Measurements from ENCODE around the gene ONECUT1. TPM values are rescaled to one million over a fixed set of nuclear protein-coding genes. Genes with fewer than 3 reads are reported as not detected.

ONECUT1 gene
- total and polyA plus RNA-seq, 3 experiments from 2014 or later, result not detected

- Mint-ChIP-seq H3K27me3 (peaks cover 10 to 43% of the 10 kb centered on the region in 2 donors), H3K9me3 (no peaks in the 10 kb centered on the region), H3K4me3 (no peak overlapping the region), H3K4me1 (no peaks in the 10 kb centered on the region), H3K36me3 (no peaks in the 10 kb centered on the region), H3K27ac (no peak overlapping the region)
- ChIA-PET CTCF (no interaction called here), POLR2A (no interaction called here)
- Histone ChIP-seq H3K9me3 (ENCODE audit: low read length) (no peaks in the 10 kb centered on the region), H3K36me3 (ENCODE audit: insufficient read depth, low read length) (no peaks in the 10 kb centered on the region), H3K4me1 (ENCODE audit: insufficient read depth, low read length) (no peaks in the 10 kb centered on the region), H3K27ac (ENCODE audit: low read depth, low read length) (no peak overlapping the region), H3K27me3 (ENCODE audit: insufficient read depth, low read length, poor library complexity, severe bottlenecking) (no peaks in the 10 kb centered on the region), H3K4me3 (ENCODE audit: low read length) (no peak overlapping the region)
- no peak for DNase-seq
These were observed 44.6 kb downstream of the ONECUT1 start for GRCh38 chr15:52745326-52746161.

DNA sequence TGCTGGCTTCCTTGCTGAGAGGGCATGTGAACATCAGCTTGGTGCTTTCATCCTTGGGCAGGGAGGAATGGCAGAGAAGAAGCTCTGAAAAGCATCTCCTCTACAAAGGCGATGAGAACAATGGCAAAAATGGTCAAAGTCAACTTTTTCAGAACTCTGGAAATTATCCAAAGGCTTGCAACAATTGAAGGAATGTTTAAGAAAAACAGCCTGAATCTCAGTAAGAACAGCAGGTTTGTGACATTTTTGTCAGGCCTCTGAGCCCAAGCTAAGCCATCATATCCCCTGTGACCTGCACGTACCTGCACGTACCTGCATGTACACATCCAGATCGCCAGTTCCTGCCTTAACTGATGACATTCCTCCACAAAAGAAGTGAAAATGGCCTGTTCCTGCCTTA is 51.8 kb downstream of the ONECUT1 start:
- CTCF ChIA-PET, result interaction anchor here (1.3 to 1.9 kb wide), 3 partner anchors 9 to 481 kb away, joined by 3 to 14 read pairs (median 6); no protein-coding TSS in a partner anchor
- Histone ChIP-seq H3K9me3 (ENCODE audit: low read length) (no peaks in the 10 kb centered on the region), H3K36me3 (ENCODE audit: insufficient read depth, low read length) (no peaks in the 10 kb centered on the region), H3K27me3 (ENCODE audit: insufficient read depth, low read length, poor library complexity, severe bottlenecking) (no peaks in the 10 kb centered on the region), H3K27ac (ENCODE audit: low read depth, low read length) (no peak overlapping the region), H3K4me1 (ENCODE audit: insufficient read depth, low read length) (no peaks in the 10 kb centered on the region), H3K4me3 (ENCODE audit: low read length) (no peak overlapping the region)
- no peaks in the 10 kb centered on the region for H3K9me3 Mint-ChIP-seq
- H3K4me1 Mint-ChIP-seq, result peaks cover 0 to 4% (median 0%) of the 10 kb centered on the region in 3 donors
- H3K4me3 Mint-ChIP-seq, result no peak overlapping the region
- no peak overlapping the region for H3K27ac Mint-ChIP-seq
- POLR2A ChIA-PET, result no interaction called here
- no peaks in the 10 kb centered on the region for H3K36me3 Mint-ChIP-seq
- H3K27me3 Mint-ChIP-seq, result peaks cover 8 to 14% of the 10 kb centered on the region in 2 donors
- DNase-seq, result no peak

DNA sequence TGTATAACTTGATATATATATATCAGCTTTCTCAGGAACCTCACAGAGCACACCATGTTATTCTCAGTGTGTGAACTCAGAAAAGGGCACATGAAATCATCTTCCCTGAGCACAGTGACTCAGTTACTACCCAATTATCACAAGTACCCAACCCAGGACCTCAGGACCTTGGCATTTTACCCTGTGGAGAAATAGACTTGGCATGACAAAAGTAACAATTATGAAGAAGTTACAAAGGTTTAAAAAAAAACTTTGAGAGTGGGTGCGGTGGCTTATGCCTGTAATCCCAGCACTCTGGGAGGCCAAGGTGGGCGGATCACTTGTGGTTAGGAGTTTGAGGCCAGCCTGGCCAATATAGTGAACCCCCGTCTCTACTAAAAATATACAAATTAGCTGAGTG is 52.4 kb downstream of the ONECUT1 start:
- Histone ChIP-seq H3K36me3 (ENCODE audit: insufficient read depth, low read length) (no peaks in the 10 kb centered on the region), H3K4me3 (ENCODE audit: low read length) (no peak overlapping the region), H3K27ac (ENCODE audit: low read depth, low read length) (no peak overlapping the region), H3K9me3 (ENCODE audit: low read length) (no peaks in the 10 kb centered on the region), H3K27me3 (ENCODE audit: insufficient read depth, low read length, poor library complexity, severe bottlenecking) (no peaks in the 10 kb centered on the region), H3K4me1 (ENCODE audit: insufficient read depth, low read length) (no peaks in the 10 kb centered on the region)
- Mint-ChIP-seq H3K36me3 (no peaks in the 10 kb centered on the region), H3K9me3 (no peaks in the 10 kb centered on the region), H3K27ac (no peak overlapping the region), H3K4me3 (no peak overlapping the region), H3K4me1 (peaks cover 0 to 4% (median 0%) of the 10 kb centered on the region in 3 donors), H3K27me3 (peaks cover 8 to 14% of the 10 kb centered on the region in 2 donors)
- POLR2A ChIA-PET, result no interaction called here
- no peak for DNase-seq
- CTCF ChIA-PET, result interaction anchor here (1.3 to 1.9 kb wide), 3 partner anchors 10 to 481 kb away, joined by 3 to 14 read pairs (median 6); no protein-coding TSS in a partner anchor

DNA sequence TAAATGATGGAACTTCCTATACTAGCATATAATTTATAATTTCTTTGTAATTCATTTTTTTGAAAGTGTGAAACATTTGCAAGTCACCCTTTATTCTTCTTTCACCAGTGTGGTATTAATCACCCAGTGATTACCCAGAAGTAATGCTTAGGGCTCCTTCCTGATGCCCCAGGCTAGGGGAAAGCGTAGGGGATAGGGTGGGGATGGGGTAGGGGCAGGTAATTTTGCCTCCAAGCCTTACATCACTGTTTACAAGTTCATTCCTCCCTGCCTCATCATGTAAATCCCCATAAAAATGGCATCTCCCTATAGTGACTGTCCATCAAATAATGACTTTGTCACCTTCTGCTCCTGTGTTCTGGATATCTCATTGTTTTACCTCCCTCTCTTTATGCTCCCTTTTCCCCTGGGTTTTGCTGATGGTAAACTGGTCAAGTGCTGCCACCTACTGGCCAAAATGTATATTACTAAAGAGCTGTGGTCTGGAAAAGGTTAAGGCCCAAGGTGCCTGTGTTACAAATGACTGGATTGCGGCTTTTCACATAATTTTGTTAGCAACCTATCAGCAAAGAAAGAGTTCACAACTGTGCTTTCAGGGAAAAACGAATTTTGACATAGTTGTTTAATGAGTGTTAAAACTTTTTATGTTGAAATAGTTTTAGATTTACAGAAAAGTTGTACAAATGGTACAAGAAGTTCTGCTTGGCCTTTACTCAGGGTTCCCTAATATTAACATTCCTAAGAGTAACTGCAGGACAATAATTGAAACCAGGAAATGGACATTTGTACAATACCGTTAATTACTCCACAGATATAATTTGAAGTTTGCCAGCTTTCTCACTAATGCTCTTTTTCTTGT is 54.7 kb downstream of the ONECUT1 start:
- peak; percentile 34 to 74 (median 69) for DNase-seq
- Histone ChIP-seq H3K27ac (ENCODE audit: low read depth, low read length) (no peak overlapping the region), H3K9me3 (ENCODE audit: low read length) (no peaks in the 10 kb centered on the region), H3K36me3 (ENCODE audit: insufficient read depth, low read length) (no peaks in the 10 kb centered on the region), H3K4me1 (ENCODE audit: insufficient read depth, low read length) (peaks cover 2% of the 10 kb centered on the region), H3K27me3 (ENCODE audit: insufficient read depth, low read length, poor library complexity, severe bottlenecking) (no peaks in the 10 kb centered on the region), H3K4me3 (ENCODE audit: low read length) (no peak overlapping the region)
- ChIA-PET POLR2A (interaction anchor here (0.5 kb wide), 1 partner anchor 52 kb away, joined by 3 read pairs; no protein-coding TSS in a partner anchor), CTCF (interaction anchor here (0.7 to 3.5 kb wide), 12 partner anchors 13 to 479 kb away, joined by 3 to 62 read pairs (median 4); partner anchors contain the start of gene ATOSA)
- no peaks in the 10 kb centered on the region for H3K9me3 Mint-ChIP-seq
- H3K27me3 Mint-ChIP-seq, result peaks cover 8 to 12% of the 10 kb centered on the region in 2 donors
- H3K27ac Mint-ChIP-seq, result no peak overlapping the region
- H3K4me3 Mint-ChIP-seq, result no peak overlapping the region
- H3K36me3 Mint-ChIP-seq, result no peaks in the 10 kb centered on the region
- H3K4me1 Mint-ChIP-seq, result peaks cover under 1 to 9% (median 3%) of the 10 kb centered on the region in 3 donors

GRCh38 chr15:52734329-52734728 is 55.8 kb downstream of the ONECUT1 start:
- Histone ChIP-seq H3K27ac (ENCODE audit: low read depth, low read length) (no peak overlapping the region), H3K36me3 (ENCODE audit: insufficient read depth, low read length) (no peaks in the 10 kb centered on the region), H3K4me1 (ENCODE audit: insufficient read depth, low read length) (peaks cover 13% of the 10 kb centered on the region), H3K27me3 (ENCODE audit: insufficient read depth, low read length, poor library complexity, severe bottlenecking) (no peaks in the 10 kb centered on the region), H3K4me3 (ENCODE audit: low read length) (no peak overlapping the region), H3K9me3 (ENCODE audit: low read length) (no peaks in the 10 kb centered on the region)
- CTCF ChIA-PET, result interaction anchor here (1.4 to 3.5 kb wide), 5 partner anchors 55 to 478 kb away, joined by 3 to 62 read pairs (median 11); partner anchors contain the start of gene ATOSA
- Mint-ChIP-seq H3K4me1 (peaks cover 12 to 21% (median 12%) of the 10 kb centered on the region in 3 donors), H3K4me3 (no peak overlapping the region), H3K9me3 (no peaks in the 10 kb centered on the region), H3K36me3 (no peaks in the 10 kb centered on the region), H3K27ac (peak overlapping the region in 1 of 8 donors; percentile 51), H3K27me3 (peaks cover 1 to 5% of the 10 kb centered on the region in 2 donors)
- POLR2A ChIA-PET, result interaction anchor here (1.2 kb wide), 1 partner anchor 403 kb away, joined by 4 read pairs; no protein-coding TSS in a partner anchor
- DNase-seq, result no peak

DNA sequence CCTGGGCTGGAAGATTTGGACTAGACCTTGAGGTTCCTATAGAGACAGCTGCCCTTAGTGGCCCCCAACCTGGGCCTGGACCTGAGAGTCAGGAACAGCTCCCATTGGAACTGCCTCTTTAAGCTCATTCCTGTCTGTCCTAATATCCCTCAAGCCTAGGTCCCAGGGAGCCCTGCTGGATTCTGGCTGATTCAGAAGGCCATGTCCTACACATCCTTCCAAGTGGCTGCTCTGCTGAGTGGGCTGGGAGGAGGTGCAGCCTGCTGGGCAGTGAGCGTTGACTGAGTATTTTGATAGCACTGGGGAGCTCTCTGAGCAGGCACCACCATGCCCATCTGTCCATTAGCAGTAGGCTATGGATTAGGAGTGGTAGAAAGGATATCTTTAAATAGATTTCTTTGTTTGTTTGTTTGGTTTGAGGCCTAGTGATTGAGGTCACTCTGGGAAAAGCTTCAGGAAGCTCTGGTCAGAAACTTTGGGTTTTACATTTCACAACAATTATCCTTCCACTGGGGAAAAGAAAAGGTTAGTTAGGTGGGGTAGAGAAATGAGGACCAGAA is 56.4 kb downstream of the ONECUT1 start:
- Mint-ChIP-seq H3K27me3 (no peaks in the 10 kb centered on the region), H3K9me3 (no peaks in the 10 kb centered on the region), H3K4me3 (no peak overlapping the region), H3K36me3 (no peaks in the 10 kb centered on the region), H3K4me1 (peaks cover 12 to 22% (median 13%) of the 10 kb centered on the region in 3 donors), H3K27ac (peak overlapping the region in 1 of 8 donors; percentile 66)
- POLR2A ChIA-PET, result interaction anchor here (1.2 kb wide), 1 partner anchor 402 kb away, joined by 4 read pairs; no protein-coding TSS in a partner anchor
- no peaks in the 10 kb centered on the region for H3K27me3 ChIP-seq (ENCODE audit: insufficient read depth, low read length, poor library complexity, severe bottlenecking)
- peaks cover 13% of the 10 kb centered on the region for H3K4me1 ChIP-seq (ENCODE audit: insufficient read depth, low read length)
- no peaks in the 10 kb centered on the region for H3K36me3 ChIP-seq (ENCODE audit: insufficient read depth, low read length)
- no peak overlapping the region for H3K27ac ChIP-seq (ENCODE audit: low read depth, low read length)
- H3K4me3 ChIP-seq (ENCODE audit: low read length), result no peak overlapping the region
- no peaks in the 10 kb centered on the region for H3K9me3 ChIP-seq (ENCODE audit: low read length)
- CTCF ChIA-PET, result interaction anchor here (1.0 to 3.5 kb wide), 6 partner anchors 54 to 477 kb away, joined by 3 to 62 read pairs (median 10); partner anchors contain the start of gene ATOSA
- DNase-seq, result no peak

DNA sequence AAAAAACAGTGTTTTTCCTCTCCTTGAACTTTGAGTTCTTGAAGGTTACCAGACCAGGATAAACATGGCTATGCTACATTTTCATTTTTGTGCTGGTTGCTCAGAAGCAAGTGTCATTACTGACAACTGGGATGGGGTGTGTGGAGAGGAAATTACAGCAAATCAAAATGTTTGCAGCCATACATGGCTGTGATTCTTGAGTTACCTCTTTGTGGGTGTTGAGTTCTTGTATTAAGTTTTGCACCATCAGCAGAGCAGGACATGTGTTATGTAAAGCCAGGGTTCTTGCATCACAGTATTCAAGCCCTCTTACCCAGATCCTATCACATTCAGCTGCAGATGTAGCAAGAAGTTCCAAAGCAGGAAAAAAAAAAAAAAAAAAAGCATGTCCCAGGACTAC is 57.0 kb downstream of the ONECUT1 start:
- Mint-ChIP-seq H3K4me1 (peaks cover 12 to 22% (median 13%) of the 10 kb centered on the region in 3 donors), H3K27me3 (no peaks in the 10 kb centered on the region), H3K9me3 (no peaks in the 10 kb centered on the region), H3K36me3 (no peaks in the 10 kb centered on the region), H3K27ac (peak overlapping the region in 2 of 8 donors; percentile 66), H3K4me3 (no peak overlapping the region)
- Histone ChIP-seq H3K36me3 (ENCODE audit: insufficient read depth, low read length) (no peaks in the 10 kb centered on the region), H3K4me1 (ENCODE audit: insufficient read depth, low read length) (peaks cover 13% of the 10 kb centered on the region), H3K27me3 (ENCODE audit: insufficient read depth, low read length, poor library complexity, severe bottlenecking) (no peaks in the 10 kb centered on the region), H3K27ac (ENCODE audit: low read depth, low read length) (no peak overlapping the region), H3K4me3 (ENCODE audit: low read length) (no peak overlapping the region), H3K9me3 (ENCODE audit: low read length) (no peaks in the 10 kb centered on the region)
- CTCF ChIA-PET, result interaction anchor here (1.0 to 3.5 kb wide), 5 partner anchors 54 to 476 kb away, joined by 3 to 62 read pairs (median 11); partner anchors contain the start of gene ATOSA
- POLR2A ChIA-PET, result interaction anchor here (0.6 to 1.2 kb wide), 2 partner anchors 402 to 407 kb away, joined by 3 to 4 read pairs; no protein-coding TSS in a partner anchor
- no peak for DNase-seq
